GM08714 (cell line): ENCODE data around the gene ANKRD31.
"Not testable (repeated sequence)": the region's sequence is repeated elsewhere in the genome, so short reads cannot be mapped to it uniquely, and the experiment has no call there.

Experiments
- H3K4me3 ChIP-seq: fragments of 200-500 bp; sonication (Bioruptor generic); 2 replicates; pipeline ENCODE4 v1.5.1; 2014; ENCODE audit warnings: mild to moderate bottlenecking, low read length, inconsistent platforms
- ZNF274 ChIP-seq: IDR thresholded peaks from 2 replicates; pipeline ENCODE4 v1.6.1; 2012; ENCODE audit warnings: mild to moderate bottlenecking, low read depth, low read length

ANKRD31 gene

DNA sequence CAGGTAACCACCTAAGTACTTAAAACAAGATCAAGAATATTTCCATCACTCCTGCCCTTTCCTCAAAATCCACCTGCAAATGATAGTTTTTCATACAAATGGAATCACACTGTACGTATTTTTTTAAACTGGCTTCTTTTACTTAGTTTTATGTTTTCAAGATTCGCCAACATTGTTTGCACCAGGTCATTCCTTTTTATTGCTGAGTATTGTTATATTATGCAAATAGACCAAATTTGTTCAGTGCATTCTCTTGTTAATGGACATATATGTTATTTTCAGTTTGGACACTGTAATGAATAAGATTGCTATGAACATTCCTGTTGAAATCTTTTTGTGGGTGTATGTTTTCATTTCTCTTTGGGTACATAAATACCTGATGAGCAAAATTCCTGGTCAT lies 8.3 kb upstream of the ANKRD31 start:
- no peak overlapping the region for H3K4me3 ChIP-seq
- no peak for TF ChIP-seq ZNF274

DNA sequence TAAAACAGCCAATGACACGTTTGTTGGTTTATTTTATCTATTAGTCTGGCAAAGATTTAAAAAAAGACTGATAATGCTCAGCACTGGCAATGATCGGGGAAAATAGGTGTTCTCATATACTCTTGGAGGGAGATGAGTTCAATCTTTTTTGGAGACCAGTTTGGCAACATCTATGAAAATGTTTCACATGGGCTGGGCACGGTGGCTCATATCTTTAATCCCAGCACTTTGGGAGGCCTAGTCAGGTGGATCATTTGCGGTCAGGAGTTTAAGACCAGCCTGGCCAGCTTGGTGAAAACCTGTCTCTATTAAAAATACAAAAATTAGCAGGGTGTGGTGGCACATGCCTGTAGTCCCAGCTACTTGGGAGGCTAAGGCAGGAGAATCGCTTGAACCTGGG lies 6.8 kb upstream of the ANKRD31 start:
- H3K4me3 ChIP-seq: no peak overlapping the region
- no peak for TF ChIP-seq ZNF274

DNA sequence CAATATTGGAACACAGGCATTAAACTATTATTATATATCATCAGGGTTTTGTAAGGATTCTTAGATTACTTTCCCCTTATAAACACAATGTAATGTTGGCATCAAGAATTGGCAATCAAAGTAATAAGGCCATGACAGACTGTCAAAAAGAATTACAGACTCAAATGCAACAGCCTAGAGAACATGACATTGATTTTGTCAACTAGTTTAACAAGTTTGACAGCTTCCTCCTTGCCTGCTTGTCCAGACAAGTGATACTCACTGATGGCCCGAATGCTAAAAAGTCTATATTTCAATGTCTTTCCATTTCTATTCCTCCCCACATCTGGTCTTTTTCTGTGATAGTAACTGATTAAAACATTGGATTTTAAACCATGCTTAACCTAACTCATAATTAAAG lies 6.4 kb upstream of the ANKRD31 start:
- no peak overlapping the region for H3K4me3 ChIP-seq
- TF ChIP-seq ZNF274: no peak

DNA sequence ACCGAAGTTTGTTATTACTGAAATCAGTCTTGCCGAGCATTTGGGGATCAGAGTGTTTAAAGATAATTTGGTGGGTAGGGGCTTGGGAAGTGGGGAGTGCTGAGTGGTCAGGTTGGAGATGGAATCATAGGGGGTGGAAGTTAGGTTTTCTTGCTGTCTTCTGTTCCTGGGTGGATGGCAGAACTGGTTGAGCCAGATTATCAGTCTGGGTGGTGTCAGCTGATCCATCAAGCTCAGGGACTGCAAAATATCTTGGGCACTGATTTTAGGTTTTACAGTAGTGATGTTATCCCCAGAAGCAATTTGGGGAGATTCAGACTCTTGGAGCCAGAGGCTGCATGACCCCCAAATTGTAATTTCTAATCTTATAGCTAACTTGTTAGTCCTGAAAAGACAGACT lies 5.4 kb upstream of the ANKRD31 start:
- no peak for TF ChIP-seq ZNF274

DNA sequence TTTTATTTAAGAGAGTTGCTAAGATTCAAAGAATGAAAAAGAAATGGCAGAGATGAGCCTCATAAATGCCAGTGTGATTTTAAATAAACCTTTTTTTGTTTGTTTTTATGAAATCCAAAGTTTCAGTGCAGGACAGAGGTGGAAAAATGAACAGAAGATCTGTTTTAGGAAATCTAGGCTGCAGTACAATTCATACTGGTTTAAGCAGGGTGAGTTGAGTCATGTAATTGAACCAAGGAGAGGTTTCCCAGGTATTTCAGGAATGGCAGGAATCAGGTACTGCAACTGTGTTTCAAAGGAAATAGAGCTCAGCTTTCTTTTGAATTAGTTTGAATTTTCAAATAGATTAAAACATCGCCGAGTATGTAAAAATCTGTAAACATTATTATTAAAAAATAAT lies 3.0 kb upstream of the ANKRD31 start:
- H3K4me3 ChIP-seq: no peak overlapping the region
- no peak for TF ChIP-seq ZNF274

More for the DNA sequence above, 5.4 kb upstream of the ANKRD31 start:
- no peak overlapping the region for H3K4me3 ChIP-seq

DNA sequence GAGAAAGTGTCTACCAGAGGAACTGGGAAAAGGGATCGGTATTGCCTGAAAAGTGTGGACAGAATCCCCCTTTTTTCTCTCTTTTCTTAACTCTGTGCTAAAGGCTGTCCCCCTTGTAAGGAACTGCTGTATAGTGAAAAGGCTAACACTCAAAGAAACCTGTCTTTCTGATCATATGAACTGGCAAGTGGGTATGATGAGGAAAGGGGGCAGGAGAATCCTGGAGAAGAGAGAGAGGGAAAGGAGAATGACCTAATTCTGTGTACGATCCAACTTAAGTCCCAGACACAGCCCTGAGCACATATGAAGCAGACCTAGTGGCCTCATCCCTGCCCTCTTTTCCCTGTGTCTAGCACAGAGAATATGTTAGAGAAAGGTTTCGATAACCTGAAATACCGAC lies 967 bp downstream of the ANKRD31 start:
- no peak overlapping the region for H3K4me3 ChIP-seq
- no peak for TF ChIP-seq ZNF274

DNA sequence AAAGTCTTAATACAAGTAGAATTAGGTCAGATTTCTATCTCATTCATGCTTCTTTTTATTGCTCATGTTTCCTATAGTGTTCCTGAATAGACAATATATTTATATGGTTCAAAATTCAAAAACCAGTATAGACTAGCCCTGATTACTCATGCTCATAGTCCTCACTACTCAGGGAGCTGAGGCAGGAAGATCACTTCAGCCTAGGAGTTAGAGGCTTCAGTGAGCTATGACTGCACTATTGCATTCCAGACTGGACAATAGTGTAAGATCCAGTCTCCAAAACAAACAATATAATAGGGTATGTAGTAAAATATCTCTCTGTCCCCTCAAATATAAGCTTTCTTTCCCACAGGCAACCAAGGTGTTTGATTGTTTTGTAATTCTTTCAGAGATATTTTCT lies 2.4 kb downstream of the ANKRD31 start:
- no peak overlapping the region for H3K4me3 ChIP-seq
- TF ChIP-seq ZNF274: no peak

DNA sequence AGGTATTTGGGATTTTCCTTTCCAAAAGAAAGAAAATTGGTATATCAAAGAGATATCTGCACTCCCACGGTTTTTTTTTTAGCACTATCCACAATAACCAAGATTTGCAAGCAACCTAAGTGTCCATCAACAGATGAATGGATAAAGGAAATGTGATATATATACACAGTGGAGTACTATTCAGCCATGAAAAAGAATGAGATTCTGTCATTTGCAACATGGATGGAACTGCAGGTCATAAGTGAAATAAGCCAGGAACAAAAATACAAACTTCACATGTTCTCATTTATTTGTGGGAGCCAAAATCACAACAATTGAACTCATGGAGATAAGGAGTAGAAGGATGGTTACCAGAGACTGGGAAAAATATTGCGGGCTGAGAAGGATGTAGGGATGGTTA lies 9.8 kb downstream of the ANKRD31 start:
- H3K4me3 ChIP-seq: no peak overlapping the region
- TF ChIP-seq ZNF274: no peak

DNA sequence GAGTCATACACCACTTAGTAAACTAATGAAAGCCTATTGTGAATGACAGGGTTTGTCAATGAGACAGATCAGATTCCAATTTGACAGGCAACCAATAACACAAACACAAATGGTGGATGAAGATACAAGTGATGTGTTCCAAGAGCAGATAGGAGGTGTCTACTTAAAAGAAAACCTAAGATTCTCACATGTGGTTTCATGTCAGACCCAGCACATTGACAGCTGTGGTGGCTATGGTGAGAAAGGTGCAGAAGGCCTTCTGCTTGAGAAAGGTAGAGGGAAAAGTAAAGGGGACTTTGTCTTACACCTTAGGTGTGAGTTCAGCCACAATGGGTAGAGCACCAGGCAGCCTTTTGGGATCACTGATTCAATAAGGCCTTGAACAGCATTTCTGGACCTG lies 11.2 kb downstream of the ANKRD31 start:
- no peak overlapping the region for H3K4me3 ChIP-seq
- TF ChIP-seq ZNF274: no peak

DNA sequence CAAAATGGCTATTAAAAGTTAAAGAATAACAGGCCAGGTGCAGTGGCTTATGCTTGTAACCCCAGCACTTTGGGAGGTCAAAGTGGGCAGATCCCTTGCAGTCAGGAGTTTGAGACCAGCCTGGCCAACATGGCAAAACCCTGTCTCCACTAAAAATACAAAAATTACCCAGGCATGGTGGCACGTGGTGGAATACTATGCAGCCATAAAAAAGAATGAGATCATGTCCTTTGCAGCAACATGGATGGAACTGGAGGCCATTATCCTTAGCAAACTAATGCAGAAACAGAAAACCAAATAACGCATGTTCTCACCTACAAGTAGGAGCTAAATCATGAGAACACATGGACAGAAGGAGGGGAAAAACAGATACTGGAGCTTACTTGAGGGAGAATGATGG lies 15.9 kb downstream of the ANKRD31 start:
- H3K4me3 ChIP-seq: not testable (repeated sequence)

DNA sequence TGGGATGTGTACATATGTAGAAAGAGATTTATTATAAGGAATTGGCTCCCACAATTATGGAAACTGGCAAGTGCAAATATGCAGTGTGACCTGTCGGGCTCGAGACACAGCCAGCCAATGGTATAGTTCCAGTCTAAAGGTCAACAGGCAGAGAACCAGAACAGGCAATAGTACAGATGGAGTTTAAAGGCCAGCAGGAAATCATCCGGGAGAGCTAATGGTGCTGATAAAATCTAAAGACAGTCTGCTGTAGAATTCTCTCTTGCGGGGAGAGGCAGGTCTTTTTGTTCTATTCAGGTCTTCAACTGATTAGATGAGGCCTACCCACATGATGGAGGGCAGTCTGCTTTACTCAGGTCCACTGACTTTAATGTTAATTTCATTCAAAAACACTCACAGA lies 21.8 kb downstream of the ANKRD31 start:
- no peak overlapping the region for H3K4me3 ChIP-seq
- no peak for TF ChIP-seq ZNF274

DNA sequence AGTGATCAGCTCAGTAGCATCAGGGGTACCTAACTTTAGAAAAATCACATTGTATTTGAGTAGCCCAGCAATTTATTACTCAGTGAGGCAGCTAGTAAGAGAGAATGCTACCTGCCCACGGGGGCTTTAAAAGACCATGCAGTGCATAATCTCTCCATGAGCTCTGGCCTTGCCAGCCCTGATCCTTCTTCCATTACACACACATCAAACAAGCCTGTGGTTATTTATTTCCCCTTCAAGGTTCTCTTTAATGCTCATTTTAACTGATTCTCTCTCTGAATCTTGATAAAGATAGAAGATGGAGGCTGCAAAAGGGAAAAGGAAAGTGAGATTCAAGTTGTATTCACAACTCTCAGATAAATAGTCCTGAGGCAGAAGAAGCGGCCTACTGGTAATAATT lies 22.3 kb downstream of the ANKRD31 start:
- TF ChIP-seq ZNF274: no peak
- H3K4me3 ChIP-seq: no peak overlapping the region

DNA sequence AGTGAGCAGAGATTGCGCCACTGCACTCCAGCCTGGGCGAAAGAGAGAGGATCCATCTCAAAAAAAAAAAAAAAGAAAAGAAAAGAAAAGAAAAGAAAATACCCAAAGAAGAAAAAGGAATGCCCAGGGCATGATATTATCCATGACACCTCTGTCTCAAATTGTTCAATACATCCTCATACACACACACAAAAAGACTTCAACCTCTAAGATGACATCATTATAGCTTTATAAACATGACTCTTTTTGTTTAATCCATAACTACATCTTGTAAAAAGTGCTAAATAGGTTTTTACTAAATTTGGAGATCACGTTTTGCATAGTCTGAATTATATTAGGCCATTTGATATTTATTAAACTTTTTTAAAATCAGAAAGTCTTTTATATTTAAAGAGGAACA lies 33.1 kb downstream of the ANKRD31 start:
- no peak for TF ChIP-seq ZNF274
- no peak overlapping the region for H3K4me3 ChIP-seq

DNA sequence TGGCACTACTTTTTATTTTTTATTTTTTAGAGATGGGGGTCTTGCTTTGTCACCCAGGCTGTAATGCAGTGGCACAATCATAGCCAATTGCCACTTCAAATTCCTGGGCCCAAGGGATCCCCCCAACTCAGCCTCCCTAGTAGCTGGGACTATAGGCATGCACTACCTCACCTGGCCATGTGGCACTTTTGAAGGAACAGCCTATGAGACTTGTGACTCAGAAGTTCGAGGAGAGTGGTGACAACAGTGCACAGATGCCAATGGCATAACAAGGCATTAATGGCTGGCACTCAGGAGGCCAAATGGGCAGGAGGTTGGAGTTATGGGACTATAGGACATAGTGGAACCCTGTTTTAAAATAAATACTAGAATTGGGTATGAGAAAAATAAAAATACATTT lies 33.7 kb downstream of the ANKRD31 start:
- no peak for TF ChIP-seq ZNF274
- H3K4me3 ChIP-seq: no peak overlapping the region

DNA sequence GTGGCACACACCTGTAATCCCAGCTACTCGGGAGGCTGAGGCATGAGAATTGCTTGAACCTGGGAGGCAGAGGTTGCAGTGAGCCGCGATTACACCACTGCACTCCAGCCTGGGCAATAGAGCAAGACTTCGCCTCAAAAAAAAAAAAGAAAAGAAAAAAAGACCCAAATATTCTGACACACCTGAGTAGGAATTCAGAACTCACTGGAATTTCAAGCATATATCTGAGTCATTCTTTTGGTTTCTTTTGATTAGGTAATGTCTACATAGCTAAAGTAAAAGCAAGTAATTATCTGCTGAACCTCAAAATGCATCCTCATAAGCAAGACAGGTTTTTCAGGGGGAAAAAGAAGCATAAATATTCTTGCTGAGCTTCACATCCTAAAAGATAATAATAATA lies 35.9 kb downstream of the ANKRD31 start:
- TF ChIP-seq ZNF274: no peak
- no peak overlapping the region for H3K4me3 ChIP-seq

DNA sequence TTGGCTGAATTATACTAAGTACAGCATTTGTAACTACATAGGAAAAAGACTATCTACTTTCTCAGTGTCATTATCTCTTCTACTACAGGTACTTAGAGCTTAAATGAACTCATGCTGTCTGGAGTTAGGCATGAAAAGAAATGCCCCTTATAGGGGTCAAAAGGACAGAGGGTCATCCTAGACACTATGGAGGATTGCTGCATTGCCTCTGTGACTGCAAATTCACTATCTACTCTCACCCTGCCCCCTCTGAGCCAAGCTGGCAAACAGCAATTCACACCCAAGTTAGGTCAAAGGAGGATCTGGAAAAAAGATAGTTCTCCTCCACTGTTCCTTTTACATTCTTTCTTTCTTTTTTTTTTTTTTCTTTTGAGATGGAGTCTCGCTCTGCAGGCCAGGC lies 36.7 kb downstream of the ANKRD31 start:
- H3K4me3 ChIP-seq: no peak overlapping the region
- TF ChIP-seq ZNF274: no peak

DNA sequence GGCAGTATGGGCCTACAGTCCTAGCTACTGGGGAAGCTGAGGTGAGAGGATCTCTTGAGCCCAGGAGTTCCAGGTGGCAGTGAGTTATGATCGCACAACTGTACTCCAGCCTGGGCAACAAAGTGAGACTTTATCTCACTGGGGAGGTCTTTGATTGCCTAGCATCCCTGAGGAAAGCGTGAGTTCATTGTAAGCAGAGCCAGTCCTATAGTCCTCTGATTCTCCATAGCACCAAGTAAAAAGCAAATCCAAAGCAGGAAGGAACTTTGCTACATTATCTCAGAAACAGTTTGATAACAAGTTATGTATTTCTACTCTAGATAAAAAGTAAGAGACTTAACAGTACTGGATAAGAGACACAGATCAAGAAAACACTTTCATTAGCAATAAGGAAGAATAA lies 37.6 kb downstream of the ANKRD31 start:
- TF ChIP-seq ZNF274: no peak
- H3K4me3 ChIP-seq: no peak overlapping the region

DNA sequence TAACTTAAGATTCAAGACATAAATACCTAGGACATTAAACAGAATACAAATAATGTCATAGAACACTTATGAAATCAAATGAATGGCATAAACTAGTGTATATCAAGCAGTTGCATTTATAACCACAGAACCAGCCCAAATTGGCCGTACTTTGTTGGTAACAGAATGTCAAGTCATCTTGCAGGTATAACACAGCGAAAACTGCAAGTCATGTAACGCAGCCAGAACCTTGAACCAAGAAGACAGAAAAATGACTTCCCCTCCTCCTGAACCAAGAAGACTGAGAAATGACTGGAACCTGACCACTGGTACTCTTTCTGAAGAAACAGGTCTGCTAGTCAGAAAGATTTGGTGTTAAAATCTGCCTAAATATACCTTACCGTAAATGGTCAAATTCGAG lies 38.9 kb downstream of the ANKRD31 start:
- H3K4me3 ChIP-seq: no peak overlapping the region
- TF ChIP-seq ZNF274: no peak
